ENCODE results near the gene PPM1L. TPM values are rescaled to one million over a fixed set of nuclear protein-coding genes. Genes with fewer than 3 reads are reported as not detected.

Gene PPM1L
- total RNA-seq, 1 experiment from 2014 or later, result 7.3 TPM

- H4K20me1 ChIP-seq (ENCODE audit: control insufficient read depth, insufficient read depth, insufficient read length), result no peaks in the 10 kb centered on the region
- Mint-ChIP-seq H3K4me1 (peaks cover 2 to 3% of the 10 kb centered on the region in 2 experiments; a peak in 2 of 4 replicates), H3K36me3 (ENCODE audit: insufficient read depth in 1 of 3, low read depth in 3 of 3) (no peaks in the 10 kb centered on the region), H3K27me3 (ENCODE audit: low read depth) (no peaks in the 10 kb centered on the region), H3K4me3 (no peak overlapping the region), H3K27ac (no peak overlapping the region), H3K9me3 (no peaks in the 10 kb centered on the region)
- no peaks in the 10 kb centered on the region for H3K4me1 ChIP-seq (ENCODE audit: insufficient read depth, low read length)
- H3T11ph ChIP-seq (ENCODE audit: low read length), result no peak overlapping the region
- no peak overlapping the region for H3K14ac ChIP-seq (ENCODE audit: insufficient read depth, low read length)
- H3K27me3 ChIP-seq (ENCODE audit: insufficient read depth, low read length), result no peaks in the 10 kb centered on the region
- no peak overlapping the region for H2BK12ac ChIP-seq (ENCODE audit: insufficient read length, low read depth, low read length)
- H3K56ac ChIP-seq (ENCODE audit: insufficient read length, low read depth, low read length), result no peak overlapping the region
- H4K5ac ChIP-seq (ENCODE audit: insufficient read length, low read depth, low read length), result no peak overlapping the region
- TF ChIP-seq CTCF (conservative IDR thresholded peaks at IDR 0.05), result no peak
- no peak overlapping the region for H3K23ac ChIP-seq (ENCODE audit: insufficient read length, low read depth, low read length)
- H3K18ac ChIP-seq (ENCODE audit: insufficient read length, low read depth, low read length), result no peak overlapping the region
- H2BK20ac ChIP-seq (ENCODE audit: low read depth, low read length, poor library complexity, severe bottlenecking), result no peak overlapping the region
- H2BK120ac ChIP-seq (ENCODE audit: low read depth, low read length, poor library complexity, severe bottlenecking), result no peak overlapping the region
- H2BK5ac ChIP-seq (ENCODE audit: insufficient read length, low read length), result no peak overlapping the region
- H3K9me3 ChIP-seq (ENCODE audit: control insufficient read depth, low read depth, low read length), result no peaks in the 10 kb centered on the region
- no peak overlapping the region for H2AFZ ChIP-seq (ENCODE audit: low read length)
- H3K4ac ChIP-seq (ENCODE audit: low read depth, low read length), result no peak overlapping the region
- no peak for DNase-seq
- peaks cover 3% of the 10 kb centered on the region for H3K79me1 ChIP-seq (ENCODE audit: insufficient read depth, low read depth, low read length, poor library complexity, severe bottlenecking)
- no peaks in the 10 kb centered on the region for H3K23me2 ChIP-seq (ENCODE audit: insufficient read length, low read depth, low read length, poor library complexity, severe bottlenecking)
- no peak overlapping the region for H4K91ac ChIP-seq (ENCODE audit: insufficient read length, low read depth, low read length)
- no peak overlapping the region for H3K4me2 ChIP-seq (ENCODE audit: insufficient read depth, insufficient read length, low read length)
- no peak overlapping the region for H4K8ac ChIP-seq (replicated peaks; ENCODE audit: insufficient read length, low read depth, low read length)
- H2BK15ac ChIP-seq (ENCODE audit: low read depth, low read length), result no peak overlapping the region
- H3K79me2 ChIP-seq (ENCODE audit: insufficient read depth, low read length), result no peaks in the 10 kb centered on the region; the same call in 1 of the 2 replicates
- H3K9ac ChIP-seq (ENCODE audit: extremely low read depth, insufficient read length, low read length), result no peak overlapping the region
- no peak overlapping the region for H3K27ac ChIP-seq (ENCODE audit: insufficient read length, low read depth, low read length)
- H2AK5ac ChIP-seq (ENCODE audit: insufficient read length, low read length), result no peak overlapping the region
These were observed 12.0 kb downstream of the PPM1L start for GRCh38 chr3:160768031-160768430.
